Activated naive CD8-positive, alpha-beta T cell (primary cell): ENCODE measurements around the gene CATSPER1.
"Not testable (repeated sequence)": the region's sequence is repeated elsewhere in the genome, so short reads cannot be mapped to it uniquely, and the experiment has no call there.

ENCODE experiments used
- H3K27ac Mint-ChIP-seq: one replicate; pipeline ENCODE4 v1.8.0; 2021; ENCODE audit warnings: mixed read lengths
- H3K27me3 Mint-ChIP-seq: one replicate; pipeline ENCODE4 v1.8.0; 2021; ENCODE audit warnings: mixed read lengths
- H3K36me3 Mint-ChIP-seq: one replicate; pipeline ENCODE4 v1.8.0; 2021; ENCODE audit warnings: mixed read lengths
- H3K4me1 Mint-ChIP-seq: one replicate; pipeline ENCODE4 v1.8.0; 2021; ENCODE audit warnings: low read depth, mixed read lengths
- H3K4me3 Mint-ChIP-seq: one replicate; pipeline ENCODE4 v1.8.0; 2021; ENCODE audit warnings: mild to moderate bottlenecking, mixed read lengths
- H3K9me3 Mint-ChIP-seq: one replicate; pipeline ENCODE4 v1.8.0; 2021; ENCODE audit warnings: low read depth, mixed read lengths

CATSPER1 gene

DNA sequence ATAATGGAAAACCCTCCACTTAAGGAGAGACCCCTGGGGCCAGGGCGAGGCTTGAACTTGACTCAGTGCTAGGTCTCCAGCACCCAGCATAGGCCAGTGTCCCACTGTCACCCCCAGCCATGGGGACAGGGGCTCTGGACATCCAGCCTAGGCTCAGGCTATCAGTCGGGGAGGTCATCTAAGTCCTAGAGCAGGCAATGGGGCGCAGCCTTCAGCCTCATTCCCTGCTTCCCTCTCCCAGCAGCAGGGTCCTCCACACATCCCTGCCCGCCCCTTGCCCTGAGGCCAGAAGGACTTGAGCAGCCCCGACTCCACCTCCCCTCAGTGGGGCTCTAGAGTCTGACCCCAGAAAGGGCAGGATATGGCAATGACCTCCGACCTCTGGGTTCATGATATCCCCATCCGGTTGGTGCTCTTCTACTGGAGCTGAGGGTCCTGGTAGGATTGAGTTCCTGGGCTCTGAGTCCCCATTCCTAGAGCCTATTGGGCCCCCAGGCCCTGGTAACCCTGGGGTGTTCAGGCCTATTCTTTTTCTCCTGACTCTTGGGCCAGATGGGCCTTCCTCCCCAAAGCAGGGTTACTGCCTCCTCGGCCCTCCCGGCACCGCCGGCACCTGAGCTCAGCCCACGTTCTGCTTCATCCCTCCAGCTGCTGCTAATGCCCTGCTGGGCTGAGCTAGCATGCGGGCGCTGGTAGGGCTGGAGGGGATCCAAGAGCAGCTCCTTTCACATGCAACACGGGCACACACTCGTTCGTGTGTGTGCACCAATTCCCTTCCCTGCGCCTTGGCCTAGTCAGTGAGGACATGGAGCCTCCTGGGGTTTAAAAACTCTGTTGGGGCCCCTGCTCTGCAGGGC, 10.1 kb downstream of the CATSPER1 start:
- Mint-ChIP-seq H3K4me3 (no peak overlapping the region), H3K27ac (no peak overlapping the region), H3K27me3 (peaks cover 2% of the 10 kb centered on the region), H3K9me3 (no peaks in the 10 kb centered on the region), H3K4me1 (peaks cover 8% of the 10 kb centered on the region), H3K36me3 (no peaks in the 10 kb centered on the region)

DNA sequence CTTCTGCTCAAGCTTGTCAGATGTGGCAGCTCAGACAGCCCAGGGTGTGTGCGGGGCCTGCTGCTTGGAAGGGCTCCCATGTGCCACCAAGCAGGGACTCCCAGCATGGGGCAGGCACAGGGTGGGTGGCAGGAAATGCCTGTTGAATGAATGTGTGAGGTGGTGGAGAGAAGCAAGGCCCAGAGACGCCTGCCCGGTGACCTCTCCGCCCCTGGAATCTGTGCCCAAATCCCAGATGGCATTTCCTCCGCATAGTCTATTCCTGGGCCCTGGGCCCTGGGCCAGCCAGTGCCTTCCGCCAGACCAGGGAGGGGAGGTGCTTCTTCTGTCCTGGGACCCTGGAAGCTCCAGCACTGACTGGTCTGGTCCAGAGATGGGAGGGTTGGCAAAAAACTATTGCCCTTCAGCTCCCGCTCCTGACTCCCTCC, 10.8 kb downstream of the CATSPER1 start:
- Mint-ChIP-seq H3K9me3 (no peaks in the 10 kb centered on the region), H3K4me3 (no peak overlapping the region), H3K27me3 (peaks cover 2% of the 10 kb centered on the region), H3K27ac (no peak overlapping the region), H3K36me3 (no peaks in the 10 kb centered on the region), H3K4me1 (peaks cover 7% of the 10 kb centered on the region)

DNA sequence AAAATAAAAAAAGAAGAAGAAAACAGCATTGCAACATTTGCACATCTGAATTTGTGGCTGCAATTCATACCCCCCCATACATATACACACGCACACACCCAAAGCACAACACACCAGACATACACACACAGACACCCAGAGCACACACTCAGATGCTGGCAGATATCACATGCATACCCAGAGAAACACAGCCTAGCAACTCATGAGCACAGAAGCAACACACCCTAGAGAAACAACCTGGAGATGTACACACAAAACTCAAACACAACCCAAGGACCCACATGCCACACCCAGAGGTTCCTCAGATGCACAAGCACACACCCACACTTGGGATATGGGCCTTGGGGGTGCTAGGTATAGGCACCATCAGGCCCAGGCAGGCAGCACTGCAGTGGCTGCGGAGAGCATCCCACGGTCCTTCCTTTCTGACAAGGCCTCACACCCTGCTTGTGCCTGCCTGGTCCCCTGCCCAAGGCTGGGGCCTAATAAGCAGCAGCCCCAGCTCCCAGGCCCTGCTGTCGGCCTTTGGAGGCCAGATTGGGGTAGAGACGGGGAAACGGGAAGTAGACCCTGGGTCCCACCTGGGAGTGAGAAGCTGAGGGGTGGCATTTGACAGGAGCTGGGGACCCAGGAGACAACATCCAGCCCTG, 11.3 kb downstream of the CATSPER1 start:
- Mint-ChIP-seq H3K36me3 (no peaks in the 10 kb centered on the region), H3K27me3 (peaks cover 2% of the 10 kb centered on the region), H3K27ac (no peak overlapping the region), H3K9me3 (no peaks in the 10 kb centered on the region), H3K4me3 (no peak overlapping the region), H3K4me1 (peaks cover 9% of the 10 kb centered on the region)

DNA sequence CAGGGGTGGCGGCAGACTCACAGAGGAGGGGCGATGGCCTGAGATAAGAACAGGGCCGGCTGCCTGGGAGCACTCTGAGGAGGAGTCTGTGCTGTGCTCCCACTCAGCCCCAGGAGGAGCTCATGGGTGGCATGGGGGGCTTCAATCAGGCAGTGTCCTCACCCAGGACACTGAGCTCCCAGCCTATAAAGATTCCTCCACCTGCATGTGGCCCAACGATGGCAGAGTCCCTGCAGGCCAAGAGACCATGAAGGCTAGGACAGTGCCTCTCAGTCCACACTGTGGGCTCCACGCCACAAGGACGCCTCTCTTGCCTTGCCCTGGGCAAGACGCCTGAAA, 12.5 kb downstream of the CATSPER1 start:
- peaks cover 2% of the 10 kb centered on the region for H3K27me3 Mint-ChIP-seq
- H3K27ac Mint-ChIP-seq = no peak overlapping the region
- H3K4me1 Mint-ChIP-seq = peaks cover 9% of the 10 kb centered on the region
- no peak overlapping the region for H3K4me3 Mint-ChIP-seq
- no peaks in the 10 kb centered on the region for H3K9me3 Mint-ChIP-seq
- H3K36me3 Mint-ChIP-seq = no peaks in the 10 kb centered on the region

DNA sequence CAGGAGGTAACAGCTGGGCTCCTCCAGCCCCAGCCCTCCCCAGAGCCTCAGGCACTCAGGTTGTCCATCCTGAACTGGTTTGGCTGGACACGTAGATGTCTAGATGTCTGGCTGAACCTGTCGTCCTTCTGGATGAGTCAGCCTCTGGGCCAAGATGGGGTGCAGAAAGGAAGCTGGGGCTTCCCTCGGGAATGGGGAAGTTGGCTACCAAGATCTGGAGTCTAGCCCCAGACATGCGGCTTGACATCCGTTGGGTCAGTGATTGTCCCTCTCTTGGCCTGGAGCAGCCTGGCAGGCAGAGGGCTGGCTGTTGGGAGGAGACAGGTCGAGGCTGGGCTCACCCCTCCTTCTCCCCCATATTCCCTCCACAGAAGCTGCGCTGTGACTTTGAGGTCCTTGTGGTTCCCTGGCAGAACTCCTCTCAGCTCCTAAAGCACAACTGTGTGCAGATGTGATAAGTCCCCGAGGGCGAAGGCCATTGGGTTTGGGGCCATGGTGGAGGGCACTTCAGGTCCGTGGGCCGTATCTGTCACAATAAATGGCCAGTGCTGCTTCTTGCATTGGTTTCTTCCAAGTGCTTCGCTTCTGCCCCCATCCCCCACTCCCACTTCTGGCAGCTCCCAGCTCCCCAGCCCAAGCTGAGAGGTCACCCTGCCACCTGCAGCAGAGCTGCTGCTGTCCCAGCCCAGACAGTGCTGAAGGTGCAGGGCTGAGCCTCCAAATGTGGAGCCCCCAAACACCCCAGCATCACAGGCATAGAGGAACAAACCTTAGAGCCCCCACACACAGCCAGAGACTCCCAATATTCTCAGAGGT, 13.1 kb downstream of the CATSPER1 start:
- H3K36me3 Mint-ChIP-seq = no peaks in the 10 kb centered on the region
- H3K27me3 Mint-ChIP-seq = peaks cover 2% of the 10 kb centered on the region
- no peak overlapping the region for H3K27ac Mint-ChIP-seq
- H3K9me3 Mint-ChIP-seq = no peaks in the 10 kb centered on the region
- H3K4me1 Mint-ChIP-seq = peaks cover 10% of the 10 kb centered on the region
- H3K4me3 Mint-ChIP-seq = no peak overlapping the region

DNA sequence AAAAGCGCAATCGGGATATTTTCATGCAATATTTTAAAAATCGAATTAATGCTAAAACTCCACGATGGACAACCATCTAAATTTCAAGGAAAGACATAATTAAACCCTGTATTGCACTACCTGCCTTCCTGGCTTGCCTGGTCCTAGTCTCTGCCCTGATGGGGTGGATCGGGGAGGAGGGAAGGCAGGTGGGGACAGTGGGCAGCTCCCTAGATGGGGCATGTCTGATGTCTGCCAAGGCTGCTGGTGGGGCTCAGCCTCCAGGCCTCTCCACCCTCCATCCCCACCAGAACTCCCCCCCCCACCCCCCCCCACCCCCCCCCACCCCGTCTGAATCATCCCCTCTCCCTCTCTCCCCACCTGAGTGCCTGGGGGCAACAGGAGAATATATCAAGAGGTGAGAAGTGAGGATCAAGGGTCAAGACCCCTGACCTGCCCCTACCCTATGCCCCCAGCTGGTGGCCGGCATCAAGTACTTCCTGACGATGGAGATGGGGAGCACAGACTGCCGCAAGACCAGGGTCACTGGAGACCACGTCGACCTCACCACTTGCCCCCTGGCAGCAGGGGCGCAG, 13.8 kb downstream of the CATSPER1 start:
- peaks cover 2% of the 10 kb centered on the region for H3K27me3 Mint-ChIP-seq
- H3K36me3 Mint-ChIP-seq = no peaks in the 10 kb centered on the region
- H3K27ac Mint-ChIP-seq = no peak overlapping the region
- no peaks in the 10 kb centered on the region for H3K9me3 Mint-ChIP-seq
- H3K4me1 Mint-ChIP-seq = peaks cover 9% of the 10 kb centered on the region
- H3K4me3 Mint-ChIP-seq = no peak overlapping the region

- Mint-ChIP-seq H3K27ac (no peak within 1 kb of the TSS), H3K36me3 (no peaks in the 10 kb centered on the region), H3K4me3 (no peak within 1 kb of the TSS)
Observed at GRCh38 chr11:66011785-66012303, 14.4 kb downstream of the CATSPER1 start, which contains the start of gene CST6. TSS of gene CST6 (plus strand) at chr11:66012008. CDS start at chr11:66012045, 37 bp downstream.

GRCh38 chr11:66011239-66011784, 15.0 kb downstream of the CATSPER1 start:
- no peak overlapping the region for H3K27ac Mint-ChIP-seq
- peaks cover 2% of the 10 kb centered on the region for H3K27me3 Mint-ChIP-seq
- no peak overlapping the region for H3K4me3 Mint-ChIP-seq
- peaks cover 6% of the 10 kb centered on the region for H3K4me1 Mint-ChIP-seq
- H3K9me3 Mint-ChIP-seq = no peaks in the 10 kb centered on the region
- H3K36me3 Mint-ChIP-seq = no peaks in the 10 kb centered on the region

More at GRCh38 chr11:66011785-66012303, 14.4 kb downstream of the CATSPER1 start, which contains the start of gene CST6:
- Mint-ChIP-seq H3K4me1 (peaks cover 6% of the 10 kb centered on the region), H3K27me3 (peaks cover 2% of the 10 kb centered on the region), H3K9me3 (no peaks in the 10 kb centered on the region)

DNA sequence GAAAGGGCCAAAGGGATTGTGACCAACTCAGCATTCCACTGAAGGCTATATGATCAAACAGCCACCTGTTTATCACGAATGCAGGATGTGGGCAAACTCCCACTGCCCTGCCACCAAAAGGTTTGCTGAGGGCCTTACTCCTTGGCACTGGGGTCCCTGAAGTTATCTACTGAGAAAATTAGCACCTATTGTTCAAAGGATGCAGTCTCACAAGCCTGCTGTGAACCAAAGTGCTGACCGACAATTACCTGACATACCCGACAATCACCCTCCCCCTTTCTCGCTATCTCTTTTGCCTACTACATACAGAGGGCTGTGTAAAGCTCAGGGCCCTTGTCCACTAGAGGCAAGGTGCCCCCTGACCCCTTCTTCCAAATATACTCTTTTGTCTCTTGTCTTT, 16.2 kb downstream of the CATSPER1 start:
- H3K4me1 Mint-ChIP-seq, H3K36me3 Mint-ChIP-seq, H3K27ac Mint-ChIP-seq: not testable (repeated sequence)

DNA sequence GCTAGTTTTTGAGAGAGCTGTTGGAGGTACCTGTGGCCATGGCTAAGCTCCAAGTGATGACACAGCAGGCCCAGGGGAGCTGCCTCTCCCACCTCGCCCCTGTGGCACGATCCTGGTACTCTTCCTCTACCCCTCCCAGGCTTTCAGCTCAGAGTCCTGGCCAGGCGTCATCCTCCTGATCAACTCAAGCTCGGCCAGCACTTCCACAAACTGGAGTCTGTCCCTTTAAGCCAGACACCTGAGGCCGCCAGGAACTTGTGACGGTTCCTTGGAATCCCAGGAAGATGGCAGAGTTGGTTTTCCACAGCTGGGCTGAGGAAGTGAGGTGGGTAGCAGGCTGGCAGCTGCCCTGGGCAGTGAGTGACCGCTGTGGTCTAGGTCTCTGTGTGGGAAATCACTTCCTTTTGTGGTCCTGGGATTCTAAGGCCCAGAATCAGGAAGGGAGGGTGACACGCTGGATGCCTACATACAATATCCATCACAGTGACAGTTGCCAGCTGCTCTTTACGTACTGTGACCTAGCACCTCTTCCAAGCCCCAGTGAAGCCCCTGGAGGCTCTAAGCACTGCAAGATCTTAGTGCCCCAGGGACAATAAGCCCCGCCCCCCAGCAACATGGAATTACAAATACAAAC, 17.7 kb downstream of the CATSPER1 start:
- no peak overlapping the region for H3K27ac Mint-ChIP-seq
- no peaks in the 10 kb centered on the region for H3K27me3 Mint-ChIP-seq
- peaks cover 2% of the 10 kb centered on the region for H3K36me3 Mint-ChIP-seq
- no peaks in the 10 kb centered on the region for H3K9me3 Mint-ChIP-seq
- peaks cover 11% of the 10 kb centered on the region for H3K4me1 Mint-ChIP-seq
- no peak overlapping the region for H3K4me3 Mint-ChIP-seq

More for the DNA sequence above, 16.2 kb downstream of the CATSPER1 start:
- not testable (repeated sequence) for H3K4me3 Mint-ChIP-seq, H3K27me3 Mint-ChIP-seq, H3K9me3 Mint-ChIP-seq

- Mint-ChIP-seq H3K27me3 (no peaks in the 10 kb centered on the region), H3K4me1 (peaks cover 16% of the 10 kb centered on the region), H3K27ac (peak overlapping the region; percentile 0), H3K9me3 (no peaks in the 10 kb centered on the region), H3K36me3 (peaks cover 2% of the 10 kb centered on the region), H3K4me3 (no peak overlapping the region)
Observed at GRCh38 chr11:66008095-66008467, 18.2 kb downstream of the CATSPER1 start.

DNA sequence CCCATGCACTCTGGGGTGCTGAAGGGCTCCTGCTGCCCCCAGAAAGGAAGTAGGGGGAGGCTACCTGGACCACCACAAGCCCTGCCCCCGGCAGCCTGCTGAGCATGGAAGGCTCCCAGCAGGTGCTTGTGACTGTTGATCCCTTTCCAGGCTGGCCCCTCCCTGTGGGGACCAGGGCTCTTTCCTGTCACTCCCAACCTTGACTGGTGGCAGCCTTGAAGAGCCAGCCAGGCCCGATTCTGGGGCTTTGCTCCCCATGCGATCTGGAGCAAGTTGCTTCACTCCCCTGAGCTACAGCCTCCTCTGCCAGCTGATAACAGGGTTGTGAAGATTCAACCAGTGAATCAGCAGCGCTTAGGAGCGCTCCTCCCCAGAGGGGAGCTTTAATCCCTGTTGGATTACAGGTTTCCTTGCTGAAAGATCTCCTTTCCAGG, 19.1 kb downstream of the CATSPER1 start:
- no peak overlapping the region for H3K27ac Mint-ChIP-seq
- H3K36me3 Mint-ChIP-seq = peaks cover 2% of the 10 kb centered on the region
- no peak overlapping the region for H3K4me3 Mint-ChIP-seq
- H3K27me3 Mint-ChIP-seq = no peaks in the 10 kb centered on the region
- H3K4me1 Mint-ChIP-seq = peaks cover 20% of the 10 kb centered on the region
- no peaks in the 10 kb centered on the region for H3K9me3 Mint-ChIP-seq

- H3K27me3 Mint-ChIP-seq = no peaks in the 10 kb centered on the region
- peaks cover 20% of the 10 kb centered on the region for H3K4me1 Mint-ChIP-seq
- H3K36me3 Mint-ChIP-seq = peaks cover 2% of the 10 kb centered on the region
- no peak overlapping the region for H3K27ac Mint-ChIP-seq
- H3K9me3 Mint-ChIP-seq = no peaks in the 10 kb centered on the region
- no peak overlapping the region for H3K4me3 Mint-ChIP-seq
Observed at GRCh38 chr11:66006891-66007176, 19.4 kb downstream of the CATSPER1 start.
